ENCODE results near the gene NLRP8.
"Not testable (repeated sequence)": the region's sequence is repeated elsewhere in the genome, so short reads cannot be mapped to it uniquely, and the experiment has no call there.

NLRP8 gene

GRCh38 chr19:55947532-55947931 lies at the start of gene NLRP8:
NLRP8 (plus strand) TSS chr19:55947832.
- DNase-seq = no peak

- no peak for DNase-seq
These were observed 48.7 kb upstream of the NLRP8 start for GRCh38 chr19:55898911-55899310.

GRCh38 chr19:55901369-55902079 lies 46.1 kb upstream of the NLRP8 start:
- no peak for DNase-seq

GRCh38 chr19:55902080-55902751 lies 45.4 kb upstream of the NLRP8 start:
- no peak for DNase-seq

- no peak for DNase-seq
These were observed 40.3 kb upstream of the NLRP8 start for GRCh38 chr19:55907286-55907685.

- DNase-seq = no peak
These were observed 39.9 kb upstream of the NLRP8 start for GRCh38 chr19:55907746-55908145.

- no peak for DNase-seq
These were observed 37.8 kb upstream of the NLRP8 start for GRCh38 chr19:55909801-55910200.

GRCh38 chr19:55912916-55913315 lies 34.7 kb upstream of the NLRP8 start:
- no peak for DNase-seq

- DNase-seq = no peak
These were observed 33.9 kb upstream of the NLRP8 start for GRCh38 chr19:55913643-55914268.

- DNase-seq = no peak
These were observed 24.1 kb upstream of the NLRP8 start for GRCh38 chr19:55923556-55923955.

- no peak for DNase-seq
These were observed 19.6 kb upstream of the NLRP8 start for GRCh38 chr19:55927991-55928390.

GRCh38 chr19:55929258-55929657 lies 18.4 kb upstream of the NLRP8 start:
- DNase-seq = not testable (repeated sequence)

GRCh38 chr19:55930996-55931515 lies 16.6 kb upstream of the NLRP8 start:
- no peak for DNase-seq

GRCh38 chr19:55931936-55932386 lies 15.7 kb upstream of the NLRP8 start, which contains the start of gene NLRP13:
NLRP13 (minus strand) TSS chr19:55932336; CDS start chr19:55932311, 25 bp downstream.
- DNase-seq = no peak

GRCh38 chr19:55935206-55935605 lies 12.4 kb upstream of the NLRP8 start:
- no peak for DNase-seq

- no peak for DNase-seq
These were observed 8.4 kb upstream of the NLRP8 start for GRCh38 chr19:55939206-55939605.

GRCh38 chr19:55940306-55940705 lies 7.3 kb upstream of the NLRP8 start:
- DNase-seq = no peak

GRCh38 chr19:55950566-55950965 lies 2.9 kb downstream of the NLRP8 start:
- DNase-seq = not testable (repeated sequence)

GRCh38 chr19:55956431-55956830 lies 8.8 kb downstream of the NLRP8 start:
- DNase-seq = no peak

GRCh38 chr19:55958356-55958755 lies 10.7 kb downstream of the NLRP8 start:
- no peak for DNase-seq

GRCh38 chr19:55959996-55960675 lies 12.5 kb downstream of the NLRP8 start:
- no peak for DNase-seq

- DNase-seq = no peak
These were observed 14.6 kb downstream of the NLRP8 start for GRCh38 chr19:55962186-55962585.

- no peak for DNase-seq
These were observed 26.4 kb downstream of the NLRP8 start for GRCh38 chr19:55973982-55974381.

Measured in cerebellar nuclear complex (tissue), 1 donor.